Natural killer cell (primary cell): ENCODE results near the gene PRADC1. TPM values are rescaled to one million over a fixed set of nuclear protein-coding genes. Genes with fewer than 3 reads are reported as not detected.

ENCODE experiments used
- ATAC-seq, 3 donors: fragments of 150-1000 bp in 2 of 3; fragments of 200-7000 bp in 1 of 3; cut with Tn5 transposase; 1 replicate in 1 of 3; 2 replicates in 2 of 3; pipeline ENCODE4 v1.10.0; 2021; ENCODE audit warnings: mild to moderate bottlenecking in 2 of 3, moderate library complexity in 2 of 3
- DNase-seq, 2 donors: peaks; one replicate each; pipeline versions ENCODE4 v3.0.0 to v3.0.0-alpha.2; 2013 to 2021; ENCODE audit warnings: mixed read lengths in 1 of 2
- H3K27ac ChIP-seq: one replicate; pipeline ENCODE4 v1.5.1; 2013; ENCODE audit warnings: mild to moderate bottlenecking, low read length
- H3K27me3 ChIP-seq: one replicate; pipeline ENCODE4 v1.6.1; 2013; ENCODE audit warnings: low read length; ENCODE audit not compliant: control insufficient read depth, insufficient read depth
- H3K36me3 ChIP-seq: one replicate; pipeline ENCODE4 v1.6.1; 2013; ENCODE audit warnings: low read length; ENCODE audit not compliant: control insufficient read depth, insufficient read depth
- H3K4me1 ChIP-seq: one replicate; pipeline ENCODE4 v1.6.1; 2013; ENCODE audit warnings: low read length; ENCODE audit not compliant: control insufficient read depth, insufficient read depth
- H3K4me3 ChIP-seq: one replicate; pipeline ENCODE4 v1.5.1; 2013; ENCODE audit warnings: low read length
- H3K9me3 ChIP-seq: one replicate; pipeline ENCODE4 v1.6.1; 2013; ENCODE audit warnings: low read length; ENCODE audit not compliant: control insufficient read depth, insufficient read depth
- H3K27ac Mint-ChIP-seq, 2 donors: one replicate each; pipeline ENCODE4 v1.8.0; 2022; ENCODE audit warnings: mild to moderate bottlenecking in 2 of 2, mixed read lengths in 2 of 2, moderate library complexity in 1 of 2
- H3K27me3 Mint-ChIP-seq, 2 donors: one replicate each; pipeline ENCODE4 v1.8.0; 2022; ENCODE audit warnings: low read depth in 2 of 2, mixed read lengths in 2 of 2
- H3K36me3 Mint-ChIP-seq: one replicate; pipeline ENCODE4 v1.8.0; 2022; ENCODE audit warnings: mixed read lengths
- H3K4me1 Mint-ChIP-seq, 2 donors: one replicate each; pipeline ENCODE4 v1.8.0; 2022; ENCODE audit warnings: mixed read lengths in 2 of 2
- H3K4me3 Mint-ChIP-seq: one replicate; pipeline ENCODE4 v1.8.0; 2022; ENCODE audit warnings: mild to moderate bottlenecking, moderate library complexity, mixed read lengths
- H3K9me3 Mint-ChIP-seq, 2 donors: one replicate each; pipeline ENCODE4 v1.8.0; 2022; ENCODE audit warnings: mixed read lengths in 2 of 2
- CTCF ChIP-seq: fragments of 200-600 bp; IDR thresholded peaks from one replicate; pipeline ENCODE4 v1.8.0; 2022; ENCODE audit warnings: antibody characterized with exemption
- WGBS: methylation state at CpG from one replicate; pipeline ENCODE4 v1.1.7; 2013; ENCODE audit warnings: missing lambda C conversion rate; ENCODE audit not compliant: insufficient coverage; 5-methylcytosine and 5-hydroxymethylcytosine counted together
- intact Hi-C: fragments of 100-400 bp; cut with micrococcal nuclease; formaldehyde crosslinking; loops from one replicate; pipeline ENCODE4 v1.14.2; 2022
- total RNA-seq, 4 donors: library from RNA; stranded (reverse); fragments of 120-200 nt in 1 of 4; gene quantifications; one replicate each; pipeline versions ENCODE4 v1.2.3 to v1.2.4, GENCODE V29; 2013 to 2022

The PRADC1 gene
- total RNA-seq, 3 donors from 2014 or later (not counting 1 experiment from before 2014, with no cell fraction given) = 8.3 to 9.7 (median 9.1) TPM

- Histone ChIP-seq H3K9me3 (no peaks in the 10 kb centered on the region), H3K36me3 (peaks cover 3% of the 10 kb centered on the region), H3K4me3 (no peak overlapping the region), H3K4me1 (no peaks in the 10 kb centered on the region), H3K27me3 (no peaks in the 10 kb centered on the region), H3K27ac (no peak overlapping the region)
- WGBS = 91% methylated on average over 17 of the region's 17 CpGs
- intact Hi-C loops = no loop called here
- H3K36me3 Mint-ChIP-seq = no peaks in the 10 kb centered on the region
- no peaks in the 10 kb centered on the region for H3K9me3 Mint-ChIP-seq
- no peak for ATAC-seq
- no peak overlapping the region for H3K27ac Mint-ChIP-seq
- peaks cover 0 to 5% of the 10 kb centered on the region in 2 donors for H3K4me1 Mint-ChIP-seq
- no peak for DNase-seq
- no peaks in the 10 kb centered on the region for H3K27me3 Mint-ChIP-seq
- TF ChIP-seq CTCF = no peak
- no peak overlapping the region for H3K4me3 Mint-ChIP-seq
Measured at GRCh38 chr2:73260338-73260984, 27.4 kb upstream of the PRADC1 start.

- H3K27ac ChIP-seq = no peak overlapping the region
- no peak for DNase-seq
- no peaks in the 10 kb centered on the region for H3K27me3 ChIP-seq
- peaks cover 0 to 5% of the 10 kb centered on the region in 2 donors for H3K4me1 Mint-ChIP-seq
- H3K36me3 Mint-ChIP-seq = no peaks in the 10 kb centered on the region
- H3K36me3 ChIP-seq = peaks cover 4% of the 10 kb centered on the region
- no peak overlapping the region for H3K4me3 ChIP-seq
- no peak for TF ChIP-seq CTCF
- intact Hi-C loops = no loop called here
- H3K27ac Mint-ChIP-seq = no peak overlapping the region
- no peaks in the 10 kb centered on the region for H3K27me3 Mint-ChIP-seq
- WGBS = 86% methylated on average over 4 of the region's 4 CpGs
- no peaks in the 10 kb centered on the region for H3K9me3 Mint-ChIP-seq
- H3K9me3 ChIP-seq = no peaks in the 10 kb centered on the region
- H3K4me3 Mint-ChIP-seq = no peak overlapping the region
- ATAC-seq = no peak
- H3K4me1 ChIP-seq = no peaks in the 10 kb centered on the region
Measured at GRCh38 chr2:73259704-73260337, 26.8 kb upstream of the PRADC1 start.

GRCh38 chr2:73259276-73259675 lies 26.2 kb upstream of the PRADC1 start:
- H3K36me3 ChIP-seq = peaks cover 7% of the 10 kb centered on the region
- no peak overlapping the region for H3K27ac ChIP-seq
- intact Hi-C loops = no loop called here
- H3K27me3 ChIP-seq = no peaks in the 10 kb centered on the region
- no peaks in the 10 kb centered on the region for H3K36me3 Mint-ChIP-seq
- peaks cover 0 to 5% of the 10 kb centered on the region in 2 donors for H3K4me1 Mint-ChIP-seq
- H3K4me3 ChIP-seq = no peak overlapping the region
- no peak for TF ChIP-seq CTCF
- no peaks in the 10 kb centered on the region for H3K9me3 ChIP-seq
- no peak overlapping the region for H3K27ac Mint-ChIP-seq
- no peaks in the 10 kb centered on the region for H3K27me3 Mint-ChIP-seq
- no peaks in the 10 kb centered on the region for H3K9me3 Mint-ChIP-seq
- ATAC-seq = no peak
- DNase-seq = no peak
- H3K4me1 ChIP-seq = no peaks in the 10 kb centered on the region
- 96% methylated on average over 8 of the region's 8 CpGs for WGBS
- no peak overlapping the region for H3K4me3 Mint-ChIP-seq

- no peaks in the 10 kb centered on the region for H3K9me3 Mint-ChIP-seq
- Histone ChIP-seq H3K27ac (no peak overlapping the region), H3K27me3 (no peaks in the 10 kb centered on the region), H3K9me3 (no peaks in the 10 kb centered on the region), H3K4me1 (no peaks in the 10 kb centered on the region), H3K36me3 (peaks cover 10% of the 10 kb centered on the region), H3K4me3 (no peak overlapping the region)
- H3K36me3 Mint-ChIP-seq = no peaks in the 10 kb centered on the region
- no peak for TF ChIP-seq CTCF
- no peak for DNase-seq
- WGBS = 97% methylated on average over 9 of the region's 9 CpGs
- no peak for ATAC-seq
- H3K27ac Mint-ChIP-seq = no peak overlapping the region
- H3K4me1 Mint-ChIP-seq = peaks cover 0 to 5% of the 10 kb centered on the region in 2 donors
- intact Hi-C loops = no loop called here
- H3K4me3 Mint-ChIP-seq = no peak overlapping the region
- no peaks in the 10 kb centered on the region for H3K27me3 Mint-ChIP-seq
Measured at GRCh38 chr2:73258913-73259215, 25.8 kb upstream of the PRADC1 start.
